Common myeloid progenitor, CD34-positive (primary cell): ENCODE measurements around the gene PCIF1.
"Not testable (repeated sequence)": the region's sequence is repeated elsewhere in the genome, so short reads cannot be mapped to it uniquely, and the experiment has no call there.

ENCODE experiments used
- CTCF ChIA-PET: fragments of 350-600 bp; sonication (Branson Sonifier 250); formaldehyde crosslinking; loops from one replicate; lab custom pipeline; 2021; ENCODE audit warnings: antibody characterized with exemption; lab: Charles Lee
- POLR2A ChIA-PET: fragments of 350-600 bp; sonication (Branson Sonifier 250); formaldehyde crosslinking; loops from one replicate; lab custom pipeline; 2021; ENCODE audit warnings: antibody characterized with exemption; lab: Charles Lee
- DNase-seq, 3 donors: peaks; one replicate each; pipeline versions ENCODE4 v3.0.0 to v3.0.0-alpha.2; 2013
- H3K27ac ChIP-seq, 2 experiments: 1 replicate in 1 of 2; 2 replicates in 1 of 2; pipeline ENCODE4 v1.7.0; 2013; ENCODE audit warnings: inconsistent platforms in 2 of 2, low read length in 2 of 2, mild to moderate bottlenecking in 2 of 2, low read depth in 1 of 2, moderate library complexity in 1 of 2; ENCODE audit not compliant: severe bottlenecking in 2 of 2, insufficient read depth in 1 of 2, poor library complexity in 1 of 2
- H3K27me3 ChIP-seq, 5 experiments: replicated peaks in 2 of 5; 1 replicate in 3 of 5; 2 replicates in 2 of 5; pipeline versions ENCODE4 v1.6.1 to v1.7.0; 2013; ENCODE audit warnings: low read length in 4 of 5, mild to moderate bottlenecking in 2 of 5, moderate library complexity in 2 of 5, inconsistent platforms in 1 of 5; ENCODE audit not compliant: insufficient read depth in 5 of 5, control insufficient read depth in 4 of 5
- H3K36me3 ChIP-seq, 4 experiments: 1 replicate in 2 of 4; 2 replicates in 2 of 4; pipeline versions ENCODE4 v1.6.1 to v1.7.0; 2013; ENCODE audit warnings: low read length in 3 of 4, control low read depth in 1 of 4, mild to moderate bottlenecking in 1 of 4; ENCODE audit not compliant: control insufficient read depth in 4 of 4, insufficient read depth in 4 of 4
- H3K4me1 ChIP-seq, 4 experiments: 1 replicate in 3 of 4; 2 replicates in 1 of 4; pipeline versions ENCODE4 v1.6.1 to v1.7.1; 2013; ENCODE audit warnings: low read length in 3 of 4, mild to moderate bottlenecking in 3 of 4, control low read depth in 1 of 4, inconsistent platforms in 1 of 4, moderate library complexity in 1 of 4; ENCODE audit not compliant: control insufficient read depth in 4 of 4, insufficient read depth in 4 of 4; ENCODE audit errors: control extremely low read depth in 1 of 4
- H3K4me3 ChIP-seq, 7 experiments: 1 replicate in 4 of 7; 2 replicates in 3 of 7; pipeline versions ENCODE4 v1.5.1 to v1.7.0; 2013; ENCODE audit warnings: mild to moderate bottlenecking in 7 of 7, low read length in 6 of 7, moderate library complexity in 6 of 7, inconsistent platforms in 2 of 7, low read depth in 2 of 7, control low read depth in 1 of 7; ENCODE audit not compliant: insufficient read depth in 4 of 7, control insufficient read depth in 1 of 7; ENCODE audit errors: extremely low read depth in 1 of 7
- H3K9me3 ChIP-seq, 5 experiments: 1 replicate in 4 of 5; 2 replicates in 1 of 5; pipeline versions ENCODE4 v1.6.1 to v1.7.1; 2013; ENCODE audit warnings: low read length in 4 of 5, mild to moderate bottlenecking in 2 of 5, inconsistent platforms in 1 of 5, low read depth in 1 of 5, moderate library complexity in 1 of 5; ENCODE audit not compliant: control insufficient read depth in 4 of 5, insufficient read depth in 2 of 5; ENCODE audit errors: control extremely low read depth in 1 of 5
- WGBS: methylation state at CpG from one replicate; pipeline ENCODE4 v1.1.5; 2013; ENCODE audit not compliant: insufficient coverage; 5-methylcytosine and 5-hydroxymethylcytosine counted together

The PCIF1 gene

GRCh38 chr20:45983279-45983743 lies 48.8 kb downstream of the PCIF1 start:
- DNase-seq, result no peak
- H3K27me3 ChIP-seq, result peaks cover 0 to 11% (median 0%) of the 10 kb centered on the region in 5 experiments
- 92% methylated on average over 5 of the region's 7 CpGs for WGBS
- H3K4me1 ChIP-seq, result peaks cover 0 to 4% (median 0%) of the 10 kb centered on the region in 4 experiments
- POLR2A ChIA-PET, result no interaction called here
- CTCF ChIA-PET, result interaction anchor here (1.0 to 42.1 kb wide), 6 partner anchors 8 to 102 kb away, joined by 3 to 656 read pairs (median 8); partner anchors contain the start of genes MMP9 and ZNF335
- no peaks in the 10 kb centered on the region for H3K36me3 ChIP-seq
- H3K4me3 ChIP-seq, result no peak overlapping the region
- no peak overlapping the region for H3K27ac ChIP-seq
- H3K9me3 ChIP-seq, result no peaks in the 10 kb centered on the region

- Histone ChIP-seq H3K9me3 (no peaks in the 10 kb centered on the region), H3K27ac (no peak overlapping the region), H3K4me1 (peaks cover 0 to 4% (median 0%) of the 10 kb centered on the region in 4 experiments), H3K36me3 (no peaks in the 10 kb centered on the region), H3K4me3 (no peak overlapping the region), H3K27me3 (peaks cover 0 to 13% (median 6%) of the 10 kb centered on the region in 5 experiments)
- DNase-seq, result no peak
- POLR2A ChIA-PET, result no interaction called here
- 97% methylated on average over 5 of the region's 7 CpGs for WGBS
- CTCF ChIA-PET, result interaction anchor here (1.2 to 42.1 kb wide), 5 partner anchors 10 to 102 kb away, joined by 3 to 656 read pairs (median 19); partner anchors contain the start of gene MMP9
Observed at GRCh38 chr20:45985573-45985972, 51.1 kb downstream of the PCIF1 start.

GRCh38 chr20:45987108-45987780 lies 52.8 kb downstream of the PCIF1 start:
- 9% methylated on average over 14 of the region's 16 CpGs for WGBS
- CTCF ChIA-PET, result interaction anchor here (0.7 to 42.1 kb wide), 14 partner anchors 12 to 362 kb away, joined by 3 to 656 read pairs (median 4); partner anchors contain the start of genes MMP9 and ZNF335

GRCh38 chr20:45988830-45989229 lies 54.3 kb downstream of the PCIF1 start:
- peaks cover 0 to 17% (median 9%) of the 10 kb centered on the region in 5 experiments for H3K27me3 ChIP-seq
- H3K9me3 ChIP-seq, H3K36me3 ChIP-seq, POLR2A ChIA-PET, H3K27ac ChIP-seq, H3K4me3 ChIP-seq, H3K4me1 ChIP-seq, DNase-seq: not testable (repeated sequence)
- CTCF ChIA-PET, result interaction anchor here (0.9 to 42.1 kb wide), 5 partner anchors 13 to 39 kb away, joined by 3 to 656 read pairs (median 20); partner anchors contain the start of genes MMP9 and ZNF335
- WGBS, result 86% methylated on average over 3 of the region's 6 CpGs

More at GRCh38 chr20:45987108-45987780, 52.8 kb downstream of the PCIF1 start:
- POLR2A ChIA-PET, result interaction anchor here (0.7 kb wide), 2 partner anchors 26 to 101 kb away, joined by 3 to 4 read pairs; no protein-coding TSS in a partner anchor
- peak; percentile 71 to 80 (median 77) for DNase-seq
- Histone ChIP-seq H3K27me3 (peaks cover 0 to 13% (median 6%) of the 10 kb centered on the region in 5 experiments), H3K4me3 (no peak overlapping the region), H3K36me3 (no peaks in the 10 kb centered on the region), H3K9me3 (no peaks in the 10 kb centered on the region), H3K27ac (no peak overlapping the region), H3K4me1 (peaks cover 0 to 4% (median 0%) of the 10 kb centered on the region in 4 experiments)

- Histone ChIP-seq H3K4me1 (peaks cover 3 to 7% (median 5%) of the 10 kb centered on the region in 4 experiments), H3K27ac (no peak overlapping the region), H3K27me3 (peaks cover 0 to 21% (median 6%) of the 10 kb centered on the region in 5 experiments), H3K9me3 (no peaks in the 10 kb centered on the region), H3K36me3 (no peaks in the 10 kb centered on the region), H3K4me3 (no peak overlapping the region)
- 95% methylated on average over 3 of the region's 3 CpGs for WGBS
- ChIA-PET POLR2A (no interaction called here), CTCF (interaction anchor here (1.3 to 42.1 kb wide), 2 partner anchors 9 to 13 kb away, joined by 4 to 656 read pairs; partner anchors contain the start of gene MMP9)
- DNase-seq, result no peak
Observed at GRCh38 chr20:45991616-45992015, 57.1 kb downstream of the PCIF1 start.

- H3K27me3 ChIP-seq, result peaks cover 0 to 29% (median 15%) of the 10 kb centered on the region in 5 experiments
- peaks cover 3 to 15% (median 9%) of the 10 kb centered on the region in 4 experiments for H3K4me1 ChIP-seq
- DNase-seq, result peak in 1 of 3 donors; percentile 36
- WGBS, result 64% methylated on average over 4 of the region's 12 CpGs
- no peaks in the 10 kb centered on the region for H3K9me3 ChIP-seq
- no peaks in the 10 kb centered on the region for H3K36me3 ChIP-seq
- H3K4me3 ChIP-seq, result no peak overlapping the region
- no peak overlapping the region for H3K27ac ChIP-seq
- POLR2A ChIA-PET, result interaction anchor here (0.6 kb wide), 1 partner anchor 324 kb away, joined by 3 read pairs; no protein-coding TSS in a partner anchor
- CTCF ChIA-PET, result interaction anchor here (22.3 to 42.1 kb wide), 2 partner anchors 8 to 11 kb away, joined by 656 read pairs; partner anchors contain the start of genes MMP9 and ZNF335
Observed at GRCh38 chr20:45993197-45993951, 58.9 kb downstream of the PCIF1 start.
